MM.1S (cell line): ENCODE results near the gene CAGE1.

Source experiments
- EZH2 ChIP-seq: fragments of 300-600 bp; sonication (generic); optimal IDR thresholded peaks from 2 replicates; pipeline ENCODE3; 2017; ENCODE audit warnings: low read depth, mild to moderate bottlenecking, antibody characterized with exemption, low read length, mixed read lengths
- EZH2phosphoT487 ChIP-seq: fragments of 300-600 bp; sonication (generic); IDR thresholded peaks from 2 replicates; pipeline ENCODE4 v1.6.1; 2018; ENCODE audit warnings: antibody characterized with exemption, low read length
- TF ChIP-seq, protein P1 (sequence below): fragments of 300-600 bp; sonication (generic); IDR thresholded peaks from 2 replicates; pipeline ENCODE4 v1.5.1; 2016; ENCODE audit warnings: antibody characterized with exemption, low read length, mixed read lengths

DNA sequence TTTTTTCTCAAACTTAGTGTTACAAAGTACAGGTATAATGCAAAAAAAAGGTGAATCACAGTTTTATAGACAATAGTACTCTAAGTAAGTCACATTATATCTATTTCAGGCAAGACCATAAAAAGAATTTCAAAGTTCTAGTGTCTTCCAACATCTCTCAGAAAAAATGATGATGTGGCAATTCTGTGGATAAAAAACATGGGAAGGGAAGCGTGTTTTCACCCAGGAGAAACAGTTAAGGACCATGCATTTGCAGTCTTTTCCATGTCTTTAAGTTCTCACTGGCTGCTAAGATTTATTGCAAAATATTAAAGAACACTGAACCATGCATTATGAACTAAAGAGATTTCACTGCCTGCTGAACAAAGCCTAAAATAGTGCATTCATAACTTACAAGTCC lies 78.4 kb downstream of the CAGE1 start:
- TF ChIP-seq, protein P1, sequence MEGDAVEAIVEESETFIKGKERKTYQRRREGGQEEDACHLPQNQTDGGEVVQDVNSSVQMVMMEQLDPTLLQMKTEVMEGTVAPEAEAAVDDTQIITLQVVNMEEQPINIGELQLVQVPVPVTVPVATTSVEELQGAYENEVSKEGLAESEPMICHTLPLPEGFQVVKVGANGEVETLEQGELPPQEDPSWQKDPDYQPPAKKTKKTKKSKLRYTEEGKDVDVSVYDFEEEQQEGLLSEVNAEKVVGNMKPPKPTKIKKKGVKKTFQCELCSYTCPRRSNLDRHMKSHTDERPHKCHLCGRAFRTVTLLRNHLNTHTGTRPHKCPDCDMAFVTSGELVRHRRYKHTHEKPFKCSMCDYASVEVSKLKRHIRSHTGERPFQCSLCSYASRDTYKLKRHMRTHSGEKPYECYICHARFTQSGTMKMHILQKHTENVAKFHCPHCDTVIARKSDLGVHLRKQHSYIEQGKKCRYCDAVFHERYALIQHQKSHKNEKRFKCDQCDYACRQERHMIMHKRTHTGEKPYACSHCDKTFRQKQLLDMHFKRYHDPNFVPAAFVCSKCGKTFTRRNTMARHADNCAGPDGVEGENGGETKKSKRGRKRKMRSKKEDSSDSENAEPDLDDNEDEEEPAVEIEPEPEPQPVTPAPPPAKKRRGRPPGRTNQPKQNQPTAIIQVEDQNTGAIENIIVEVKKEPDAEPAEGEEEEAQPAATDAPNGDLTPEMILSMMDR, result no peak
- TF ChIP-seq EZH2phosphoT487, result no peak
- no peak for TF ChIP-seq EZH2
